ENCODE results near the gene CDH16. TPM values are rescaled to one million over a fixed set of nuclear protein-coding genes. Genes with fewer than 3 reads are reported as not detected.

The CDH16 gene
- total and polyA plus RNA-seq, 2 of the 13 experiments (the other 11 are each of a cell fraction or from before 2014, with no cell fraction given), result 2.7 to 3.9 TPM

- TF ChIP-seq, protein P1, sequence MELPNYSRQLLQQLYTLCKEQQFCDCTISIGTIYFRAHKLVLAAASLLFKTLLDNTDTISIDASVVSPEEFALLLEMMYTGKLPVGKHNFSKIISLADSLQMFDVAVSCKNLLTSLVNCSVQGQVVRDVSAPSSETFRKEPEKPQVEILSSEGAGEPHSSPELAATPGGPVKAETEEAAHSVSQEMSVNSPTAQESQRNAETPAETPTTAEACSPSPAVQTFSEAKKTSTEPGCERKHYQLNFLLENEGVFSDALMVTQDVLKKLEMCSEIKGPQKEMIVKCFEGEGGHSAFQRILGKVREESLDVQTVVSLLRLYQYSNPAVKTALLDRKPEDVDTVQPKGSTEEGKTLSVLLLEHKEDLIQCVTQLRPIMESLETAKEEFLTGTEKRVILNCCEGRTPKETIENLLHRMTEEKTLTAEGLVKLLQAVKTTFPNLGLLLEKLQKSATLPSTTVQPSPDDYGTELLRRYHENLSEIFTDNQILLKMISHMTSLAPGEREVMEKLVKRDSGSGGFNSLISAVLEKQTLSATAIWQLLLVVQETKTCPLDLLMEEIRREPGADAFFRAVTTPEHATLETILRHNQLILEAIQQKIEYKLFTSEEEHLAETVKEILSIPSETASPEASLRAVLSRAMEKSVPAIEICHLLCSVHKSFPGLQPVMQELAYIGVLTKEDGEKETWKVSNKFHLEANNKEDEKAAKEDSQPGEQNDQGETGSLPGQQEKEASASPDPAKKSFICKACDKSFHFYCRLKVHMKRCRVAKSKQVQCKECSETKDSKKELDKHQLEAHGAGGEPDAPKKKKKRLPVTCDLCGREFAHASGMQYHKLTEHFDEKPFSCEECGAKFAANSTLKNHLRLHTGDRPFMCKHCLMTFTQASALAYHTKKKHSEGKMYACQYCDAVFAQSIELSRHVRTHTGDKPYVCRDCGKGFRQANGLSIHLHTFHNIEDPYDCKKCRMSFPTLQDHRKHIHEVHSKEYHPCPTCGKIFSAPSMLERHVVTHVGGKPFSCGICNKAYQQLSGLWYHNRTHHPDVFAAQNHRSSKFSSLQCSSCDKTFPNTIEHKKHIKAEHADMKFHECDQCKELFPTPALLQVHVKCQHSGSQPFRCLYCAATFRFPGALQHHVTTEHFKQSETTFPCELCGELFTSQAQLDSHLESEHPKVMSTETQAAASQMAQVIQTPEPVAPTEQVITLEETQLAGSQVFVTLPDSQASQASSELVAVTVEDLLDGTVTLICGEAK (IDR thresholded peaks at IDR 0.05), result no peak
- TF ChIP-seq, protein P1 (CRISPR knock-in tag; IDR thresholded peaks at IDR 0.05), result no peak
- TF ChIP-seq SP5 (CRISPR knock-in tag; IDR thresholded peaks at IDR 0.05; ENCODE audit: borderline replicate concordance, low read depth) (no peak), ZNF317 (CRISPR knock-in tag; IDR thresholded peaks at IDR 0.05) (no peak), ZBTB38 (CRISPR knock-in tag; IDR thresholded peaks at IDR 0.05) (peak; percentile 40; the same call in 1 of the 2 replicates), ZNF281 (CRISPR knock-in tag; IDR thresholded peaks at IDR 0.05; ENCODE audit: borderline replicate concordance) (no peak), PCBP2 (optimal IDR thresholded peaks at IDR 0.05; ENCODE audit: low read depth, low read length, poor library complexity, severe bottlenecking) (no peak), TFDP2 (CRISPR knock-in tag; IDR thresholded peaks at IDR 0.05) (no peak; the same call in 1 of the 2 replicates), SALL1 (CRISPR knock-in tag; IDR thresholded peaks at IDR 0.05) (peak; percentile 9; the same call in 1 of the 2 replicates), ZNF451 (CRISPR knock-in tag; IDR thresholded peaks at IDR 0.05) (no peak), NFRKB (IDR thresholded peaks at IDR 0.05) (no peak), ARNT2 (CRISPR knock-in tag; IDR thresholded peaks at IDR 0.05; ENCODE audit: low read depth) (peak; percentile 43; the same call in 1 of the 2 replicates), ZNF567 (CRISPR knock-in tag; IDR thresholded peaks at IDR 0.05; ENCODE audit: borderline replicate concordance) (no peak), ZNF264 (CRISPR knock-in tag; IDR thresholded peaks at IDR 0.05) (0 out of 2 replicates have a peak, but pooled peaks have one; percentile 7), ZNF580 (CRISPR knock-in tag; IDR thresholded peaks at IDR 0.05; ENCODE audit: borderline replicate concordance, low read depth) (no peak), FOXA1 (IDR thresholded peaks at IDR 0.05) (no peak), FOXA1 (CRISPR knock-in tag; IDR thresholded peaks at IDR 0.05) (peak; percentile 81), ZNF3 (CRISPR knock-in tag; IDR thresholded peaks at IDR 0.05) (no peak)
These were observed 19.1 kb upstream of the CDH16 start (continued) for GRCh38 chr16:66937725-66938337.

Measured in HepG2 (cell line).